ENCODE data around the gene ACOT13.

DNA sequence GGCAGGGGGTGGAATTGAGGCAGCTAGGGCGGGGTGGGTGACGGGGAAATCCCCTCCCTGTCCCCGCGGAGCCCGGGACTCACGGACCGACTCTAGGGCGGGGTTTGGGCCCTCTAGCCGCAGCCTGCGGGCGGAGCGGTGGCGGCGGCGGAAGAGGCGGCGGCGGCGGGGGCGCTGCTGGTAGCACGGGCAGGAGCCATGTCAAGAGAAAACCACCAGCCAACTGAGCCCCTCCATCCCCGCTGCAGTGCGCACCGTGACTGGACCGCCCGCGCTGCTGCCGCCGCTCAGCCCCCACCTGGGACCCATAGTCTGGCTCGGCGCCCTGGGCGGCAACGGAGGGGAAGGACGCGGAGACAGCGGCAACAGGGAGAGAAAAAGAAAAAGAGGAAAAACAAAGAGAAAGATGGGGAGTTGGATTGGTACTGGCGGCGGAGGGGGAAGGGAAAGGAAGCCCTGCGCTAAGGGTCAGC, 53.3 kb downstream of the ACOT13 start:
- TF ChIP-seq CTCF (IDR thresholded peaks at IDR 0.05) (no peak), POLR2AphosphoS5 (IDR thresholded peaks at IDR 0.05; ENCODE audit: low read depth, low read length) (no peak), CHD2 (IDR thresholded peaks at IDR 0.05; ENCODE audit: low read length, partially characterized antibody) (no peak), RAD21 (IDR thresholded peaks at IDR 0.05; ENCODE audit: low read length) (no peak), SIN3A (IDR thresholded peaks at IDR 0.05; ENCODE audit: borderline replicate concordance, low read depth, low read length) (no peak), PBX3 (IDR thresholded peaks at IDR 0.05) (no peak), TAF1 (IDR thresholded peaks at IDR 0.05; ENCODE audit: borderline replicate concordance, low read depth, low read length) (peak; percentile 39; the same call in 1 of the 2 replicates)
- TF ChIP-seq, protein P1, sequence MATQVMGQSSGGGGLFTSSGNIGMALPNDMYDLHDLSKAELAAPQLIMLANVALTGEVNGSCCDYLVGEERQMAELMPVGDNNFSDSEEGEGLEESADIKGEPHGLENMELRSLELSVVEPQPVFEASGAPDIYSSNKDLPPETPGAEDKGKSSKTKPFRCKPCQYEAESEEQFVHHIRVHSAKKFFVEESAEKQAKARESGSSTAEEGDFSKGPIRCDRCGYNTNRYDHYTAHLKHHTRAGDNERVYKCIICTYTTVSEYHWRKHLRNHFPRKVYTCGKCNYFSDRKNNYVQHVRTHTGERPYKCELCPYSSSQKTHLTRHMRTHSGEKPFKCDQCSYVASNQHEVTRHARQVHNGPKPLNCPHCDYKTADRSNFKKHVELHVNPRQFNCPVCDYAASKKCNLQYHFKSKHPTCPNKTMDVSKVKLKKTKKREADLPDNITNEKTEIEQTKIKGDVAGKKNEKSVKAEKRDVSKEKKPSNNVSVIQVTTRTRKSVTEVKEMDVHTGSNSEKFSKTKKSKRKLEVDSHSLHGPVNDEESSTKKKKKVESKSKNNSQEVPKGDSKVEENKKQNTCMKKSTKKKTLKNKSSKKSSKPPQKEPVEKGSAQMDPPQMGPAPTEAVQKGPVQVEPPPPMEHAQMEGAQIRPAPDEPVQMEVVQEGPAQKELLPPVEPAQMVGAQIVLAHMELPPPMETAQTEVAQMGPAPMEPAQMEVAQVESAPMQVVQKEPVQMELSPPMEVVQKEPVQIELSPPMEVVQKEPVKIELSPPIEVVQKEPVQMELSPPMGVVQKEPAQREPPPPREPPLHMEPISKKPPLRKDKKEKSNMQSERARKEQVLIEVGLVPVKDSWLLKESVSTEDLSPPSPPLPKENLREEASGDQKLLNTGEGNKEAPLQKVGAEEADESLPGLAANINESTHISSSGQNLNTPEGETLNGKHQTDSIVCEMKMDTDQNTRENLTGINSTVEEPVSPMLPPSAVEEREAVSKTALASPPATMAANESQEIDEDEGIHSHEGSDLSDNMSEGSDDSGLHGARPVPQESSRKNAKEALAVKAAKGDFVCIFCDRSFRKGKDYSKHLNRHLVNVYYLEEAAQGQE (IDR thresholded peaks at IDR 0.05; ENCODE audit: low read depth, low read length) = no peak

Data from SK-N-SH (cell line).